Measurements from ENCODE around the gene FBXW8. TPM values are rescaled to one million over a fixed set of nuclear protein-coding genes. Genes with fewer than 3 reads are reported as not detected.
A peak's percentile ranks its signal among the peaks of the same experiment; 100 is the strongest.

Gene FBXW8
- polyA plus RNA-seq, 1 donor: 13.1 TPM

- WGBS (ENCODE audit: insufficient coverage, low lambda C conversion rate): 100% methylated on average over 1 of the region's 4 CpGs
- no peak overlapping the region for H3K4me3 ChIP-seq (ENCODE audit: low read length)
- DNase-seq: no peak
- no peaks in the 10 kb centered on the region for H3K9me3 ChIP-seq (ENCODE audit: control insufficient read depth, low read depth, low read length)
- H3K27ac ChIP-seq (ENCODE audit: low read length): no peak overlapping the region
- H3K27me3 ChIP-seq (ENCODE audit: control insufficient read depth, insufficient read depth, low read length): no peaks in the 10 kb centered on the region
- peaks cover 31% of the 10 kb centered on the region for H3K36me3 ChIP-seq (ENCODE audit: control insufficient read depth, insufficient read depth, low read length)
- no peaks in the 10 kb centered on the region for H3K4me1 ChIP-seq (ENCODE audit: control insufficient read depth, insufficient read depth, low read length)
These were observed 60.5 kb downstream of the FBXW8 start for GRCh38 chr12:116971222-116971621.

- H3K9me3 ChIP-seq (ENCODE audit: control insufficient read depth, low read depth, low read length): no peaks in the 10 kb centered on the region
- H3K27me3 ChIP-seq (ENCODE audit: control insufficient read depth, insufficient read depth, low read length): no peaks in the 10 kb centered on the region
- H3K4me3 ChIP-seq (ENCODE audit: low read length): no peak overlapping the region
- no peak for DNase-seq
- 100% methylated on average over 1 of the region's 3 CpGs for WGBS (ENCODE audit: insufficient coverage, low lambda C conversion rate)
- H3K36me3 ChIP-seq (ENCODE audit: control insufficient read depth, insufficient read depth, low read length): peaks cover 17% of the 10 kb centered on the region
- H3K27ac ChIP-seq (ENCODE audit: low read length): no peak overlapping the region
- H3K4me1 ChIP-seq (ENCODE audit: control insufficient read depth, insufficient read depth, low read length): no peaks in the 10 kb centered on the region
These were observed 65.1 kb downstream of the FBXW8 start for GRCh38 chr12:116975779-116976393.

DNA sequence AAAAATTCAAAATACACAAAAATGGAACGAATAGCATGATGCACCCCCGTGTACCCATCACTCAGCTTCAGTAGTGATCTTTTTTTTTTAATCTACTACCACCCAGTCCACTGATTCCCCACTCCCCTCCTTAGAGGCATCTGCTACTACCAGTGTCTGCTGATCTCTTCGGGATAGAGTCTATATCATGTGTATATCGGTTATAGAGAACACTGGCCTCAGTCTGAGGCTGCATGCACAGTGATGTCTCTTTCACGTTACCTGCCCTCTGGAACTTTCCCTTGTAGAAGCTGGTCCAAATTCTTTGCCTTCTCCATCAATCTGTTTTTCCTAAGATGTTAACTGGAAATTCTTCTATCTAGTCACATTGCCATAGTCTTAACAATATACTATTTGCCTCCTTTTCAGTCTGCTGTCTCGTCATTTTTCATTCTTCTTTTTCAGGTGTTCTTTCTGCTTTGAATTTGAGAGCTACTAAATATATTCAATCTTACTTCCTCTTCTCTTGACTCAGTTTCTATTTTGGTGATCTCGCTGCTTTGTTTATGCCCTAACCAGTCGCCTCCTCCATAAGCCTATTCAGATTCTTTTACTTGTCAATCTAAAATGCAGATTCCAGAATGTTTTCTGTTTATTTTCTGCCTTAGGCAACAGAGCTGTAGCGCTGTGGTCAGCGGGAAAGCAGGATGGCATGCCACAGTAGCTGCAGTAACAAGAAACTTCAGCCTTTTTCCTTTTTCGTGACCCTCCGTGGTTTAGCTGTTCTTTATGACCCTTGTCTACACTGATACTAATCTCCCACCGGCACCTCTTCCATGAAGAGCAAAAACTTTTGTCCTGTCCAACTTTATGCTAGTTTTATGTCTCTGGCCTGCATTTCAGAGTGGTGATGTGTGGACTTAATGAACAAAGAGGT lies 67.0 kb downstream of the FBXW8 start:
- Histone ChIP-seq H3K9me3 (ENCODE audit: control insufficient read depth, low read depth, low read length) (no peaks in the 10 kb centered on the region), H3K36me3 (ENCODE audit: control insufficient read depth, insufficient read depth, low read length) (peaks cover 13% of the 10 kb centered on the region), H3K4me1 (ENCODE audit: control insufficient read depth, insufficient read depth, low read length) (no peaks in the 10 kb centered on the region), H3K27me3 (ENCODE audit: control insufficient read depth, insufficient read depth, low read length) (no peaks in the 10 kb centered on the region), H3K4me3 (ENCODE audit: low read length) (no peak overlapping the region), H3K27ac (ENCODE audit: low read length) (no peak overlapping the region)
- no peak for DNase-seq
- 80% methylated on average over 6 of the region's 13 CpGs for WGBS (ENCODE audit: insufficient coverage, low lambda C conversion rate)

DNA sequence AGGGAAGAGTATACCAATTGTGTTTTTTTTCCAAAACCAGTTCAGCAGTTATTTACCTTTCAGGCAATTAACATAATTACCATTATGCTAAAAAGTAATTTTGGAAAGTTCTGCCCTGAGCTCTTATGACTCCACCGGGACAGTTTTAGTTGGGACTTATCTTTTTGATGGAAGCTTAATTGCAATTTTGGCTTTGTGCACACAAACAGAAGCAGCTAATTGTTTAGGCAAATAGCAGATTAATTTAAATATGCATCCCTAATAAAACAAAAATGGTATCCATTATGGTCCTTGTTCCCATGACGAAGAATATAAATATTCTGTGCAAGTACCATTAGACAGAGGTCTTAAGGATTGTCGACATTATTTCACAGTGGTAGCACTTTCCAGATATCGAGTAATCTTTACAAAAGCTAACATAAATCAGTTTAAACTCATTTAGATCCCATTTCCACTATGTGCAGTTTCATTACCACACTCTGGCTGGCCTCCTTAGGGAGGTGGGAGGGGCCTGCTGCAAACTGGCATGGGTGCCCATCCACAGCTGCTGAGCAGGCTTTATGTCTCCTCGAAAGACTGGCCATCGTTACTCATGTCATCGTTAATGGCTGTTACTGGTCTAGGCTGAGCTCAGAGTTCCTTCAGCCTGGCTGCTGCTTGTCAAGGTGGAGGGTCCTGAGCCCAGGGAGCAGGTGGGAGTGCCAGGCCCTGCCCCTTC lies 68.2 kb downstream of the FBXW8 start:
- Histone ChIP-seq H3K36me3 (ENCODE audit: control insufficient read depth, insufficient read depth, low read length) (peaks cover 7% of the 10 kb centered on the region), H3K27ac (ENCODE audit: low read length) (no peak overlapping the region), H3K4me3 (ENCODE audit: low read length) (no peak overlapping the region), H3K4me1 (ENCODE audit: control insufficient read depth, insufficient read depth, low read length) (no peaks in the 10 kb centered on the region), H3K9me3 (ENCODE audit: control insufficient read depth, low read depth, low read length) (no peaks in the 10 kb centered on the region), H3K27me3 (ENCODE audit: control insufficient read depth, insufficient read depth, low read length) (no peaks in the 10 kb centered on the region)
- no peak for DNase-seq
- 100% methylated on average over 1 of the region's 7 CpGs for WGBS (ENCODE audit: insufficient coverage, low lambda C conversion rate)

- no peak overlapping the region for H3K4me3 ChIP-seq (ENCODE audit: low read length)
- whole genome bisulfite sequencing (ENCODE audit: insufficient coverage, low lambda C conversion rate): no CpG with 5 or more reads among the region's 1 CpG
These were observed 69.3 kb downstream of the FBXW8 start for GRCh38 chr12:116980083-116980482.

DNA sequence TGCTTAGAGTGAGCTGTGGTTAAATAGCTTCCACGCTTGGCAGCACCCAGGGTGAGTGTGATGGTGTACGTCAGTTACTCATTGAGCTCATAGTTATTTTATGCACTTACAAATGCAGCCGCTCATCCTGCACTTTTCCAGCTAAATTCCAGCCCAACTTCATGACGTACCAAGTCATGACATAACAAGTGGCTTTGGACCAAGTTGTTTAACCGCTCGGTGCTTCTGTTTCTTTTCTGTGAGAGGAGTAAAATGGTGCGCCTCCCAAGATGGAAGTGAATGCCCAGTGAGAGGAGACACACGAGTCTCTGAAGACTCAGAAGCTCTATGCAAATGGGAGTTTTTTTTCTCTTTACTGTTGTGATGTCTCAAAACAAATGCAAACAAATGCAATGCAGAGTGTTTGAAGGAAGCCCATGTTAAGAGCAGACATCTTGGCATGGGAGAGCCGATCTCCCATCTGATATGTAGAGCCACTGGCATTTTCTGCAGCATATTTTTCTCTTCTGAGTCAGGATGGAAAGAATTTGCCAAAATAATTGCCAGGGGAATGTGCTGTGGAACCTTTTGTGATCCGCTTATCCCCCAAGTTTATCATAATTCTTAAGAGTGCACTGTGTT lies 72.2 kb downstream of the FBXW8 start:
- H3K4me3 ChIP-seq (ENCODE audit: low read length): no peak overlapping the region
- no peak overlapping the region for H3K27ac ChIP-seq (ENCODE audit: low read length)
- H3K36me3 ChIP-seq (ENCODE audit: control insufficient read depth, insufficient read depth, low read length): peaks cover 11% of the 10 kb centered on the region
- no peaks in the 10 kb centered on the region for H3K27me3 ChIP-seq (ENCODE audit: control insufficient read depth, insufficient read depth, low read length)
- H3K4me1 ChIP-seq (ENCODE audit: control insufficient read depth, insufficient read depth, low read length): no peaks in the 10 kb centered on the region
- WGBS (ENCODE audit: insufficient coverage, low lambda C conversion rate): no CpG with 5 or more reads among the region's 10 CpGs
- DNase-seq: peak; percentile 16 to 46
- H3K9me3 ChIP-seq (ENCODE audit: control insufficient read depth, low read depth, low read length): no peaks in the 10 kb centered on the region

More at GRCh38 chr12:116980083-116980482, 69.3 kb downstream of the FBXW8 start:
- Histone ChIP-seq H3K36me3 (ENCODE audit: control insufficient read depth, insufficient read depth, low read length) (peaks cover 3% of the 10 kb centered on the region), H3K27ac (ENCODE audit: low read length) (no peak overlapping the region), H3K4me1 (ENCODE audit: control insufficient read depth, insufficient read depth, low read length) (no peaks in the 10 kb centered on the region), H3K9me3 (ENCODE audit: control insufficient read depth, low read depth, low read length) (no peaks in the 10 kb centered on the region), H3K27me3 (ENCODE audit: control insufficient read depth, insufficient read depth, low read length) (no peaks in the 10 kb centered on the region)
- no peak for DNase-seq

- H3K4me3 ChIP-seq (ENCODE audit: low read length): no peak overlapping the region
- no peaks in the 10 kb centered on the region for H3K9me3 ChIP-seq (ENCODE audit: control insufficient read depth, low read depth, low read length)
- no peaks in the 10 kb centered on the region for H3K4me1 ChIP-seq (ENCODE audit: control insufficient read depth, insufficient read depth, low read length)
- peaks cover 16% of the 10 kb centered on the region for H3K36me3 ChIP-seq (ENCODE audit: control insufficient read depth, insufficient read depth, low read length)
- WGBS (ENCODE audit: insufficient coverage, low lambda C conversion rate): 50% methylated on average over 2 of the region's 5 CpGs
- no peaks in the 10 kb centered on the region for H3K27me3 ChIP-seq (ENCODE audit: control insufficient read depth, insufficient read depth, low read length)
- H3K27ac ChIP-seq (ENCODE audit: low read length): no peak overlapping the region
- DNase-seq: no peak
These were observed 73.3 kb downstream of the FBXW8 start for GRCh38 chr12:116984098-116984497.

DNA sequence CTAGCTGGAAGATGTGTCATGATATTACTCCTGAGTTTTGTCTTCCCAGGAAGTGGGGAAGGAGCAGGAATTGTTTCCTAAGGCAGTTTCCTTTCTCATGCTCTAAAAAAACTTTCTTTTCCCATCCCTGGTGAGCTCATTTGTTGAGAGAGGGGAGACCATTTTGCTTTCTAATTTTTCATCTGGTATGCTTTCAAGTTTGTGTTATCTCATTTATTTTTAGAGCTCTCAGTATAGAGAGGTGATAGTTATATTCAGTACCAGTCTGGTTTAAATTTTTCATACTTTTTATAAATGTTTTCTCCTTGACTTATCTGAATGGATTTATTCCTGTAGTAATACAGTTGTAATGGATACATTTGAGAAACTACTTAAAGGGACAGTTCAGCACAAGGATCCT lies 79.6 kb downstream of the FBXW8 start:
- H3K4me1 ChIP-seq (ENCODE audit: control insufficient read depth, insufficient read depth, low read length): no peaks in the 10 kb centered on the region
- no peak overlapping the region for H3K4me3 ChIP-seq (ENCODE audit: low read length)
- no peaks in the 10 kb centered on the region for H3K9me3 ChIP-seq (ENCODE audit: control insufficient read depth, low read depth, low read length)
- no peaks in the 10 kb centered on the region for H3K27me3 ChIP-seq (ENCODE audit: control insufficient read depth, insufficient read depth, low read length)
- no peak overlapping the region for H3K27ac ChIP-seq (ENCODE audit: low read length)
- peaks cover 27% of the 10 kb centered on the region for H3K36me3 ChIP-seq (ENCODE audit: control insufficient read depth, insufficient read depth, low read length)
- DNase-seq: no peak

DNA sequence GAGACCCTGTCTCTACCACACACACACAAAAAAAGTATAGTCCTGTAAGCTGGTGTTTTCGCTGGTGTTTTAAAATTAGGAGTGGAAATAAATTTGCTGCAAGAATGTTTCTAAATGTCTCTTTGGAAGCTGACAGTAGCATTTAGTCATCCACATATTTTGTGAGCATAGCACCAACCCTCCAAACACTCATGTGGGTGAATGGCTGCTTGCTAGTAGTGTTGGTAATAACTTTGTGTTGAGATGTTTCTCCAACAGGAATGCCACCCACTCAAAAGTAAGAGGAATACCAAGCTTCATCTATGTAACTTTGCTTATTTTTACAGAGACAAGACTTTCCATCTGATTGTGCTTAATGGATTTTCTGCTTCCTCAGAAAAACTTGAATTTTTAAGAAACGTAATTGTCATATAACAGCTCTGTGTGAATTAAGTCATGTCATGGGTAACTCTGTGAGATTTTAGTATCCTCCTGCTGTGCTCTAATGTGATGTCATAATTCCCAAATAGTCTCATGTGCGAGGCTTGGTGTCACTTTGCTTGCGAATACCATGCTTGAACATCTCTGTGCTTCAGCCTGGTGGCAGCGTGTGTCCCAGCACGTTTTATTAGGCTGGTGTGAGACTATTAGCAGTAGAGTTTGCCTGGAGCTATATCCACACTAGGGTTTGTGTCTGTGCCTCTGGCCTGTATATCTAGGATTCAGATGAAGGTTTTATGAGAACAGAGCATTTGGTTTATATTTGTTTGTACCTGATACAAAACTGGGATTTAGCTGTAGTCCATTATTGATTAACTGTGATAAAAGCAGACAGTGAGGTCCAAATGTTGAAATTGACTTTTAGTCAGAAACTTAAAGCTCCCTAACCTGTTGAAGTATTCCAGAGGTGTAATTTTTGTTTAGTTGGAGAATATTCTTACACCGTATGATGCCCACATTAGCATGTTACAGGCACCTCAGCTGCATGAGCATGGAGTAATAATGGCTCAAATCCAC lies 80.5 kb downstream of the FBXW8 start:
- 100% methylated on average over 1 of the region's 7 CpGs for WGBS (ENCODE audit: insufficient coverage, low lambda C conversion rate)
- DNase-seq: no peak
- Histone ChIP-seq H3K4me3 (ENCODE audit: low read length) (no peak overlapping the region), H3K9me3 (ENCODE audit: control insufficient read depth, low read depth, low read length) (no peaks in the 10 kb centered on the region), H3K27ac (ENCODE audit: low read length) (no peak overlapping the region), H3K4me1 (ENCODE audit: control insufficient read depth, insufficient read depth, low read length) (no peaks in the 10 kb centered on the region), H3K36me3 (ENCODE audit: control insufficient read depth, insufficient read depth, low read length) (peaks cover 29% of the 10 kb centered on the region), H3K27me3 (ENCODE audit: control insufficient read depth, insufficient read depth, low read length) (no peaks in the 10 kb centered on the region)

Measured in large intestine (tissue), 3 donors.